Ishikawa (cell line): ENCODE data around the gene PRKCZ.

ENCODE experiments used
- CEBPB ChIP-seq: IDR thresholded peaks from 2 replicates; pipeline ENCODE4 v1.6.1; 2012
- CREB1 ChIP-seq: IDR thresholded peaks from 2 replicates; pipeline ENCODE4 v1.6.1; 2012; ENCODE audit warnings: low read depth
- EGR1 ChIP-seq: IDR thresholded peaks from 2 replicates; pipeline ENCODE4 v1.6.1; 2012
- EP300 ChIP-seq: IDR thresholded peaks from 2 replicates; pipeline ENCODE4 v1.6.1; 2012; ENCODE audit warnings: borderline replicate concordance
- FOXM1 ChIP-seq: IDR thresholded peaks from 2 replicates; pipeline ENCODE4 v1.6.1; 2012; ENCODE audit warnings: low read depth, borderline replicate concordance
- MAX ChIP-seq: IDR thresholded peaks from 2 replicates; pipeline ENCODE4 v1.6.1; 2012
- NFIC ChIP-seq: IDR thresholded peaks from 2 replicates; pipeline ENCODE4 v1.6.1; 2012
- RAD21 ChIP-seq: IDR thresholded peaks from 2 replicates; pipeline ENCODE4 v1.6.1; 2012; ENCODE audit warnings: low read depth
- TAF1 ChIP-seq: IDR thresholded peaks from 2 replicates; pipeline ENCODE4 v1.6.1; 2012; ENCODE audit warnings: low read depth, mild to moderate bottlenecking
- TCF12 ChIP-seq: IDR thresholded peaks from 2 replicates; pipeline ENCODE4 v1.6.1; 2012; ENCODE audit warnings: low read depth
- TEAD4 ChIP-seq: IDR thresholded peaks from 2 replicates; pipeline ENCODE4 v1.6.1; 2012
- USF1 ChIP-seq: IDR thresholded peaks from 2 replicates; pipeline ENCODE4 v1.6.1; 2012
- YY1 ChIP-seq: IDR thresholded peaks from 2 replicates; pipeline ENCODE4 v1.6.1; 2012; ENCODE audit warnings: low read depth
- ZBTB7A ChIP-seq: IDR thresholded peaks from 2 replicates; pipeline ENCODE4 v1.6.1; 2012; ENCODE audit warnings: low read depth
- TF ChIP-seq, protein P1 (sequence below): IDR thresholded peaks from 2 replicates; pipeline ENCODE4 v1.6.1; 2012; ENCODE audit warnings: low read depth, mild to moderate bottlenecking

The PRKCZ gene

DNA sequence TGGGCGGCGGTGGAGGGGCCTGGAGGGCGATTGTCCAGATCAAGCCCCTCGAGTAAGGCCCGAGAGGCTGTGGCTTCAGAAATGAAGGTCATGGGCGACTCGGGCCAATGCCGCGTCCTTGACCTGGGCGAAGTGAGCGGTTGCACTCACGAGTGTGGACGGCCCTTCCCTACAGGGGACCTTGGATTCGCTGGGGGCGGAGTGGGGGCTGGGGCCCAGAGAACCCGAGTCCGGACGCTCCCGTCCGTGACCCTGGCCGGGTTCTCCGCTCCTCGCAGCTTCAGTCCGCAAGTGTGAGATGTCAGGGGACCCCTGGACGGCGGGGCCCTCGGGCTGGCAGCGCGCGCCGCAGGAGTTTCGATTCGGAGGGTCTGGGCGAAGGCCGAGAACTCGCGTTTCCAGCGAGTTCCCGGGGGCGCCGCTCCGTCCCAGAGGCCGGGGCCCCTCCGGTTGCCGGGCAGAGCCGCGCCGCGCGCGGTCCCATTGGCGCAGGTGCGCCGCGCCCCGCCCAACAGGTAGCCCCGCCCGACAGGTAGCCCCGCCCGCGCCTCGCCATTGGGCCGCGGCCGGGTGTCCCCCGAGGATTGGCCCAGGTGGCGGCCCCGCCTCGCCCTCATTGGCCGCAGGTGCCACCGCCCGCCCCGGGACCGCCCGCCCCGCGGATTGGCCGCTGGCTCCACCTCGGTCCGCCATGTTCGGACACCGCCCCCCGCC lies at the start of gene PRKCZ:
TSS of gene PRKCZ (plus strand) at position 694 of the 714 bp plus-strand sequence. CDS start 220 bp downstream, outside the sequence.
- no peak for TF ChIP-seq RAD21
- no peak for TF ChIP-seq YY1
- peak; percentile 57 for TF ChIP-seq TAF1
- no peak for TF ChIP-seq NFIC
- no peak for TF ChIP-seq EP300
- TF ChIP-seq CREB1 = no peak
- TF ChIP-seq USF1 = no peak
- TF ChIP-seq MAX = 0 out of 2 replicates have a peak, but pooled peaks have one; percentile 1
- no peak for TF ChIP-seq CEBPB
- TF ChIP-seq EGR1 = peak; percentile 28
- no peak for TF ChIP-seq FOXM1
- TF ChIP-seq TEAD4 = no peak
- TF ChIP-seq ZBTB7A = peak; percentile 81
- TF ChIP-seq, protein P1, sequence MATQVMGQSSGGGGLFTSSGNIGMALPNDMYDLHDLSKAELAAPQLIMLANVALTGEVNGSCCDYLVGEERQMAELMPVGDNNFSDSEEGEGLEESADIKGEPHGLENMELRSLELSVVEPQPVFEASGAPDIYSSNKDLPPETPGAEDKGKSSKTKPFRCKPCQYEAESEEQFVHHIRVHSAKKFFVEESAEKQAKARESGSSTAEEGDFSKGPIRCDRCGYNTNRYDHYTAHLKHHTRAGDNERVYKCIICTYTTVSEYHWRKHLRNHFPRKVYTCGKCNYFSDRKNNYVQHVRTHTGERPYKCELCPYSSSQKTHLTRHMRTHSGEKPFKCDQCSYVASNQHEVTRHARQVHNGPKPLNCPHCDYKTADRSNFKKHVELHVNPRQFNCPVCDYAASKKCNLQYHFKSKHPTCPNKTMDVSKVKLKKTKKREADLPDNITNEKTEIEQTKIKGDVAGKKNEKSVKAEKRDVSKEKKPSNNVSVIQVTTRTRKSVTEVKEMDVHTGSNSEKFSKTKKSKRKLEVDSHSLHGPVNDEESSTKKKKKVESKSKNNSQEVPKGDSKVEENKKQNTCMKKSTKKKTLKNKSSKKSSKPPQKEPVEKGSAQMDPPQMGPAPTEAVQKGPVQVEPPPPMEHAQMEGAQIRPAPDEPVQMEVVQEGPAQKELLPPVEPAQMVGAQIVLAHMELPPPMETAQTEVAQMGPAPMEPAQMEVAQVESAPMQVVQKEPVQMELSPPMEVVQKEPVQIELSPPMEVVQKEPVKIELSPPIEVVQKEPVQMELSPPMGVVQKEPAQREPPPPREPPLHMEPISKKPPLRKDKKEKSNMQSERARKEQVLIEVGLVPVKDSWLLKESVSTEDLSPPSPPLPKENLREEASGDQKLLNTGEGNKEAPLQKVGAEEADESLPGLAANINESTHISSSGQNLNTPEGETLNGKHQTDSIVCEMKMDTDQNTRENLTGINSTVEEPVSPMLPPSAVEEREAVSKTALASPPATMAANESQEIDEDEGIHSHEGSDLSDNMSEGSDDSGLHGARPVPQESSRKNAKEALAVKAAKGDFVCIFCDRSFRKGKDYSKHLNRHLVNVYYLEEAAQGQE = no peak
- no peak for TF ChIP-seq TCF12

- TF ChIP-seq YY1 (no peak), TCF12 (no peak), USF1 (no peak), RAD21 (no peak), EGR1 (no peak), MAX (no peak), TEAD4 (no peak), EP300 (no peak), NFIC (no peak), CREB1 (no peak)
- TF ChIP-seq, protein P1 = no peak
Measured at GRCh38 chr1:2000432-2000831, 49.8 kb upstream of the PRKCZ start.

DNA sequence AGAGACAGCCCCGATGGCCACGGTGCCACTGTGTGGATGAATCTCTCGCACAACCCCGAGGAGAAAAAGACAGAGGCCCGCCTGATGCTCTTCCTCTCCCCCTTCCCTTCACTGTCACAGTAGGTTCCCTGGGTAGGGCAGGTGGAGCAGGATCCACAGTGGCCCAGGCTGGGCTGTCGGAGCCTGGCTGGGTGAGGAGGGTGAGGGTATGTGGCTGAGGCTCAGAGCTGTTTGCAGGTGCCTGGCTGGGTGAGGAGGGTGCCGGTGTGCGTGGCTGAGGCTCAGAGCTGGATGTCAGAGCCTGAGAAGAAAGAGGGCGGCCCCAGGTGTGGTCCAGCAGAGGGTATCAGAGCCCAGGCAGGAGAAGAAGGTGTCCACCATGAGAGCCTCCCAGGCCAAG lies 49.4 kb upstream of the PRKCZ start:
- no peak for TF ChIP-seq NFIC
- no peak for TF ChIP-seq CREB1
- TF ChIP-seq, protein P1 = no peak
- TF ChIP-seq RAD21 = no peak
- no peak for TF ChIP-seq USF1
- TF ChIP-seq TCF12 = no peak
- no peak for TF ChIP-seq EGR1
- TF ChIP-seq MAX = no peak
- no peak for TF ChIP-seq FOXM1
- TF ChIP-seq YY1 = no peak
- no peak for TF ChIP-seq CEBPB
